DND-41 (cell line): ENCODE results near the gene LAMB1.

Source experiments
- ATAC-seq: fragments of 200-7000 bp; cut with Tn5 transposase; 3 replicates; pipeline ENCODE4 v1.9.1; 2021; ENCODE audit warnings: low read depth; ENCODE audit not compliant: insufficient read depth
- DNase-seq: peaks from one replicate; pipeline ENCODE4 v3.0.0-alpha.2; 2020
- H2AFZ ChIP-seq: 2 replicates; pipeline ENCODE4 v1.6.0; 2012; ENCODE audit warnings: low read depth, low read length
- H3K27ac ChIP-seq: 2 replicates; pipeline ENCODE4 v1.5.1; 2012; ENCODE audit warnings: low read length, inconsistent platforms
- H3K27me3 ChIP-seq: fragments of 200-600 bp; sonication (generic); 2 replicates; pipeline ENCODE4 v1.6.0; 2012; ENCODE audit warnings: low read length, mild to moderate bottlenecking, inconsistent platforms; ENCODE audit not compliant: insufficient read depth, poor library complexity
- H3K36me3 ChIP-seq: 2 replicates; pipeline ENCODE4 v1.5.1; 2012; ENCODE audit warnings: low read length, inconsistent platforms; ENCODE audit not compliant: insufficient read depth
- H3K4me1 ChIP-seq: 2 replicates; pipeline ENCODE4 v1.5.1; 2012; ENCODE audit warnings: mild to moderate bottlenecking, low read length; ENCODE audit not compliant: insufficient read depth
- H3K4me2 ChIP-seq: 2 replicates; pipeline ENCODE4 v1.6.0; 2012; ENCODE audit warnings: mild to moderate bottlenecking, moderate library complexity, low read length, inconsistent platforms; ENCODE audit not compliant: insufficient read depth
- H3K4me3 ChIP-seq, 2 experiments: fragments of 200-600 bp in 1 of 2; shearing (Covaris generic) in 1 of 2; 2 replicates each; pipeline ENCODE4 v1.5.1; 2012 to 2016; ENCODE audit warnings: inconsistent platforms in 2 of 2, low read length in 2 of 2, mild to moderate bottlenecking in 2 of 2, low read depth in 1 of 2, moderate library complexity in 1 of 2
- H3K79me2 ChIP-seq: 2 replicates; pipeline ENCODE4 v1.6.0; 2012; ENCODE audit warnings: low read length, inconsistent platforms; ENCODE audit not compliant: insufficient read depth
- H3K9ac ChIP-seq: 2 replicates; pipeline ENCODE4 v1.6.0; 2012; ENCODE audit warnings: low read depth, mild to moderate bottlenecking, inconsistent platforms, low read length, moderate library complexity
- H3K9me3 ChIP-seq: 2 replicates; pipeline ENCODE4 v1.5.1; 2012; ENCODE audit warnings: low read length, moderate library complexity, mild to moderate bottlenecking, inconsistent platforms; ENCODE audit not compliant: insufficient read depth, severe bottlenecking
- H4K20me1 ChIP-seq: 2 replicates; pipeline ENCODE4 v1.6.0; 2012; ENCODE audit warnings: low read length; ENCODE audit not compliant: insufficient read depth
- EZH2 ChIP-seq: IDR thresholded peaks from 3 replicates; pipeline ENCODE4 v1.6.1; 2012; ENCODE audit warnings: borderline replicate concordance, low read depth, mild to moderate bottlenecking, moderate library complexity, low read length, inconsistent platforms; ENCODE audit not compliant: severe bottlenecking
- TF ChIP-seq, protein P1 (sequence below): IDR thresholded peaks from 2 replicates; pipeline ENCODE4 v1.5.1; 2012; ENCODE audit warnings: borderline replicate concordance, low read length, moderate library complexity, mild to moderate bottlenecking; ENCODE audit not compliant: poor library complexity, severe bottlenecking; ENCODE audit errors: extremely low read depth

Gene LAMB1

DNA sequence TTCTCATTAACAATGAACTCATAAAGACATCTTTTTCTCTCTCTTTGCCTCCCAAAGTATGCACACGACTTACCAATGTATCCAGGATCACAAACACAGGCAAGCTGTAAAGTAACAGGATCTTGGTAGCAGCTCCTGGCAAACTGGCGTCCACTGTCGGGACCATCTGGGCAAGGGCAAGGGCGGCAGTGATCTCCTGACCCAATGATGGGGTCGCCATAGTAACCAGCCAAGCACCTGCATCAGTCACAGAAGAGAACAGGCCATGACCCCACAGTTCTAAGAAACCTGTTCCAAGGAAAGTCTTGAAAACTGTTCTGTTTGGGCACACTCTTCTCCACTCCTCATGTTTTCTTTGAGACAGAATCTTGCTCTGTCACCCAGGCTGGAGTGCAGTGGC is 47.6 kb downstream of the LAMB1 start:
- Histone ChIP-seq H4K20me1 (no peaks in the 10 kb centered on the region), H3K4me3 (no peak overlapping the region), H2AFZ (no peak overlapping the region), H3K4me1 (no peaks in the 10 kb centered on the region), H3K9me3 (no peaks in the 10 kb centered on the region), H3K4me2 (no peak overlapping the region), H3K27me3 (peaks cover 20% of the 10 kb centered on the region), H3K79me2 (no peaks in the 10 kb centered on the region), H3K9ac (no peak overlapping the region), H3K36me3 (no peaks in the 10 kb centered on the region), H3K27ac (no peak overlapping the region)
- ATAC-seq (no peak), DNase-seq (no peak)
- TF ChIP-seq, protein P1, sequence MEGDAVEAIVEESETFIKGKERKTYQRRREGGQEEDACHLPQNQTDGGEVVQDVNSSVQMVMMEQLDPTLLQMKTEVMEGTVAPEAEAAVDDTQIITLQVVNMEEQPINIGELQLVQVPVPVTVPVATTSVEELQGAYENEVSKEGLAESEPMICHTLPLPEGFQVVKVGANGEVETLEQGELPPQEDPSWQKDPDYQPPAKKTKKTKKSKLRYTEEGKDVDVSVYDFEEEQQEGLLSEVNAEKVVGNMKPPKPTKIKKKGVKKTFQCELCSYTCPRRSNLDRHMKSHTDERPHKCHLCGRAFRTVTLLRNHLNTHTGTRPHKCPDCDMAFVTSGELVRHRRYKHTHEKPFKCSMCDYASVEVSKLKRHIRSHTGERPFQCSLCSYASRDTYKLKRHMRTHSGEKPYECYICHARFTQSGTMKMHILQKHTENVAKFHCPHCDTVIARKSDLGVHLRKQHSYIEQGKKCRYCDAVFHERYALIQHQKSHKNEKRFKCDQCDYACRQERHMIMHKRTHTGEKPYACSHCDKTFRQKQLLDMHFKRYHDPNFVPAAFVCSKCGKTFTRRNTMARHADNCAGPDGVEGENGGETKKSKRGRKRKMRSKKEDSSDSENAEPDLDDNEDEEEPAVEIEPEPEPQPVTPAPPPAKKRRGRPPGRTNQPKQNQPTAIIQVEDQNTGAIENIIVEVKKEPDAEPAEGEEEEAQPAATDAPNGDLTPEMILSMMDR: no peak

DNA sequence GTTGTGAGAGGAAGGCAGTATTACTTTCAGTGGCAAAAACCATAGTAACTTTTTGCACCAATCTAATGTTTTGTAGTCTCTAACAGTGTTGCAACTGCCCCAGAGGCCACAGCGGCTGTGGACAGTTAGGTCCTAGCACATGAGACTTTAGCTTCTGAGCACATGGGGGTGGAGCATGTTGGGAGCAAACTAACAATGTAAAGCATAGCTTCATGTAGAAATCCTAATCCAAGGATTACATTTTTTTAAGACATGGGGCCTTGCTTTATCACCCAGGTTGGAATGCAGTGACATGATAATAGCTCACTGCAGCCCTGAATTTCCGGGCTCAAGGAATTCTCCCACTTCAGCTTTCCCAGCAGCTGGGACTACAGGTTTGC is 49.0 kb downstream of the LAMB1 start:
- DNase-seq (no peak), ATAC-seq (no peak)
- no peaks in the 10 kb centered on the region for H3K36me3 ChIP-seq
- H3K9ac ChIP-seq: no peak overlapping the region
- H2AFZ ChIP-seq: no peak overlapping the region
- no peak overlapping the region for H3K4me2 ChIP-seq
- no peaks in the 10 kb centered on the region for H3K4me1 ChIP-seq
- H4K20me1 ChIP-seq: no peaks in the 10 kb centered on the region
- no peak overlapping the region for H3K4me3 ChIP-seq
- no peak for TF ChIP-seq EZH2
- TF ChIP-seq, protein P1: no peak
- no peaks in the 10 kb centered on the region for H3K79me2 ChIP-seq
- peaks cover 7% of the 10 kb centered on the region for H3K27me3 ChIP-seq
- no peak overlapping the region for H3K27ac ChIP-seq
- H3K9me3 ChIP-seq: no peaks in the 10 kb centered on the region

DNA sequence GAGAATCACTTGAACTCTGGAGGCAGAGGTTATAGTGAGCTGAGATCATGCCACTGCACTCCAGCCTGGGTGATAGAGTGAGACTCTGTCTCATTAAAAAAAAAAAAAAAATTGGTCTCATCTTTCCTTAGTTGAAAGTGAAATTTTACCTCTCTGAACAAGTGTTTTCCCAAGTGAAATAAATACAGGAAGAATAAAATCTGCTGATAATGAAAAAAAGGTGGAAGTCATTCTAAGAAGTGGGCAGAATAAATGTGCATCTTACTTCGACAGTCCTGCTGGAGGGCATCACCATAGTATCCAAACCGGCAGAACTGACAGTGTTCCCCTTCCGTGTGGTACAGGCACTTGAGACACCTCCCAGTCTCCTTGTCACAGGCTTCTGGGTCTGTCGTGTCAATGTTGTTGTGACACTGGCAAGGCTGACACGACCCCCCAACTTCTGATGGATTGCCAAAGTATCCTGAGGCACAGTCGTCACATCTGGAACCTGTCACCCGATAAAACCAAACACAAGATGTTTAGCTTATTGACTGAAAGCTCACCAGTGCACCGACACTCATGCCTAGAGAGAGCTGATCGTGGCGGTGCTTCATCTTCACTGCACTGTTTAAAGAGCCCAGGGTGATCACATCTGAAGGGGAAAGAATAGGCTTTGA is 49.6 kb downstream of the LAMB1 start:
- H3K4me2 ChIP-seq: no peak overlapping the region

More for the DNA sequence above, 49.6 kb downstream of the LAMB1 start:
- ATAC-seq (no peak), DNase-seq (no peak)
- H3K9ac ChIP-seq: no peak overlapping the region
- H4K20me1 ChIP-seq: no peaks in the 10 kb centered on the region
- no peak for TF ChIP-seq EZH2
- TF ChIP-seq, protein P1: no peak
- H3K79me2 ChIP-seq: no peaks in the 10 kb centered on the region
- H3K4me3 ChIP-seq: no peak overlapping the region
- no peaks in the 10 kb centered on the region for H3K36me3 ChIP-seq
- peaks cover 7% of the 10 kb centered on the region for H3K27me3 ChIP-seq
- H2AFZ ChIP-seq: no peak overlapping the region
- no peaks in the 10 kb centered on the region for H3K4me1 ChIP-seq
- no peaks in the 10 kb centered on the region for H3K9me3 ChIP-seq
- no peak overlapping the region for H3K27ac ChIP-seq
